CD14-positive monocyte (primary cell): ENCODE results near the gene AP1B1. TPM values are rescaled to one million over a fixed set of nuclear protein-coding genes. Genes with fewer than 3 reads are reported as not detected.
"Not testable (repeated sequence)": the region's sequence is repeated elsewhere in the genome, so short reads cannot be mapped to it uniquely, and the experiment has no call there.

Experiments
- DNase-seq, 3 donors: peaks; one replicate each; pipeline ENCODE4 v3.0.0-alpha.2; 2011 to 2022
- H2AFZ ChIP-seq: 2 replicates; pipeline ENCODE4 v1.6.0; 2012; ENCODE audit warnings: mild to moderate bottlenecking, low read depth, low read length, inconsistent platforms; ENCODE audit not compliant: insufficient read depth, poor library complexity, severe bottlenecking
- H3K27ac ChIP-seq, 2 donors: 1 replicate in 1 of 2; 2 replicates in 1 of 2; pipeline ENCODE4 v1.5.1; 2012 to 2013; ENCODE audit warnings: low read length in 2 of 2, control low read depth in 1 of 2, inconsistent platforms in 1 of 2, low read depth in 1 of 2, mild to moderate bottlenecking in 1 of 2
- H3K27me3 ChIP-seq, 2 donors: one replicate each; pipeline versions ENCODE4 v1.6.0 to v1.6.1; 2011 to 2013; ENCODE audit warnings: low read length in 2 of 2; ENCODE audit not compliant: control insufficient read depth in 2 of 2, insufficient read depth in 2 of 2
- H3K36me3 ChIP-seq, 2 donors: replicated peaks in 1 of 2; 1 replicate in 1 of 2; 2 replicates in 1 of 2; pipeline versions ENCODE4 v1.5.1 to v1.6.1; 2012 to 2013; ENCODE audit warnings: low read length in 2 of 2, control low read depth in 1 of 2, inconsistent platforms in 1 of 2, mild to moderate bottlenecking in 1 of 2; ENCODE audit not compliant: insufficient read depth in 2 of 2, control insufficient read depth in 1 of 2
- H3K4me1 ChIP-seq, 2 donors: 1 replicate in 1 of 2; 2 replicates in 1 of 2; pipeline versions ENCODE4 v1.5.1 to v1.6.1; 2012 to 2013; ENCODE audit warnings: low read length in 2 of 2, control low read depth in 1 of 2, inconsistent platforms in 1 of 2, mild to moderate bottlenecking in 1 of 2, moderate library complexity in 1 of 2; ENCODE audit not compliant: insufficient read depth in 2 of 2, control insufficient read depth in 1 of 2
- H3K4me2 ChIP-seq: replicated peaks from 2 replicates; pipeline ENCODE3; 2012; ENCODE audit warnings: low read length, moderate library complexity, mild to moderate bottlenecking; ENCODE audit not compliant: poor library complexity, severe bottlenecking; ENCODE audit errors: extremely low read depth
- H3K4me3 ChIP-seq, 3 experiments: fragments of 200-600 bp in 1 of 3; sonication (generic) in 1 of 3; replicated peaks in 1 of 3; 1 replicate in 2 of 3; 2 replicates in 1 of 3; pipeline ENCODE4 v1.5.1; 2011 to 2013; ENCODE audit warnings: low read length in 3 of 3, mild to moderate bottlenecking in 3 of 3, control low read depth in 2 of 3, low read depth in 2 of 3, inconsistent platforms in 1 of 3, moderate library complexity in 1 of 3
- H3K79me2 ChIP-seq: 2 replicates; pipeline ENCODE4 v1.6.0; 2012; ENCODE audit warnings: mild to moderate bottlenecking, control low read depth, inconsistent platforms, low read length, moderate library complexity; ENCODE audit not compliant: insufficient read depth
- H3K9ac ChIP-seq: 2 replicates; pipeline ENCODE4 v1.6.0; 2017; ENCODE audit warnings: low read length, mild to moderate bottlenecking; ENCODE audit not compliant: insufficient read depth, poor library complexity, severe bottlenecking
- H3K9me3 ChIP-seq, 2 donors: replicated peaks in 1 of 2; 1 replicate in 1 of 2; 2 replicates in 1 of 2; pipeline versions ENCODE4 v1.5.1 to v1.6.1; 2012 to 2013; ENCODE audit warnings: low read length in 2 of 2, control low read depth in 1 of 2; ENCODE audit not compliant: control insufficient read depth in 1 of 2, insufficient read depth in 1 of 2
- H4K20me1 ChIP-seq: 2 replicates; pipeline ENCODE4 v1.6.0; 2012; ENCODE audit warnings: mild to moderate bottlenecking, low read length, control low read depth, moderate library complexity; ENCODE audit not compliant: insufficient read depth
- H3K27ac Mint-ChIP-seq, 7 donors: one replicate each; pipeline ENCODE4 v1.8.0; 2020; ENCODE audit warnings: mild to moderate bottlenecking in 7 of 7, mixed read lengths in 7 of 7, moderate library complexity in 6 of 7, inconsistent platforms in 2 of 7
- H3K27me3 Mint-ChIP-seq, 3 donors: one replicate each; pipeline ENCODE4 v1.8.0; 2021 to 2022; ENCODE audit warnings: low read depth in 3 of 3, mild to moderate bottlenecking in 3 of 3, mixed read lengths in 3 of 3, moderate library complexity in 3 of 3, inconsistent platforms in 1 of 3
- H3K36me3 Mint-ChIP-seq, 2 donors: one replicate each; pipeline ENCODE4 v1.8.0; 2020; ENCODE audit warnings: mixed read lengths in 2 of 2, inconsistent platforms in 1 of 2, mild to moderate bottlenecking in 1 of 2
- H3K4me1 Mint-ChIP-seq: one replicate; pipeline ENCODE4 v1.8.0; 2020; ENCODE audit warnings: mild to moderate bottlenecking, mixed read lengths
- H3K4me3 Mint-ChIP-seq, 2 donors: one replicate each; pipeline ENCODE4 v1.8.0; 2020; ENCODE audit warnings: mild to moderate bottlenecking in 2 of 2, mixed read lengths in 2 of 2, moderate library complexity in 1 of 2
- H3K9me3 Mint-ChIP-seq, 7 donors: one replicate each; pipeline ENCODE4 v1.8.0; 2020 to 2022; ENCODE audit warnings: mixed read lengths in 7 of 7, mild to moderate bottlenecking in 6 of 7, moderate library complexity in 6 of 7, inconsistent platforms in 2 of 7
- WGBS: methylation state at CpG from one replicate; pipeline ENCODE4 v1.1.5; 2013; ENCODE audit warnings: missing lambda C conversion rate; ENCODE audit not compliant: insufficient coverage; 5-methylcytosine and 5-hydroxymethylcytosine counted together
- intact Hi-C, 2 donors: fragments of 100-400 bp; cut with micrococcal nuclease; formaldehyde crosslinking; loops; one replicate each; pipeline versions ENCODE4 v1.15.0 to v1.15.1; 2023
- polyA plus RNA-seq, 3 donors: library from polyadenylated mRNA; depleted of rRNA in 1 of 3; unstranded in 2 of 3; stranded (reverse) in 1 of 3; fragments of 300-500 nt in 2 of 3; fragments of >200 nt in 1 of 3; fragmentation: Illumina TruSeq in 2 of 3; gene quantifications; 1 replicate in 2 of 3; 2 replicates in 1 of 3; pipeline ENCODE4 v1.2.3, GENCODE V29; 2012 to 2021
- TF ChIP-seq, protein P1 (sequence below): fragments of 200-600 bp; IDR thresholded peaks from one replicate; pipeline ENCODE4 v1.8.0; 2022; ENCODE audit warnings: antibody characterized with exemption, mild to moderate bottlenecking

The AP1B1 gene
- polyA plus RNA-seq, 3 donors = 29.0 to 102 (median 40.3) TPM

DNA sequence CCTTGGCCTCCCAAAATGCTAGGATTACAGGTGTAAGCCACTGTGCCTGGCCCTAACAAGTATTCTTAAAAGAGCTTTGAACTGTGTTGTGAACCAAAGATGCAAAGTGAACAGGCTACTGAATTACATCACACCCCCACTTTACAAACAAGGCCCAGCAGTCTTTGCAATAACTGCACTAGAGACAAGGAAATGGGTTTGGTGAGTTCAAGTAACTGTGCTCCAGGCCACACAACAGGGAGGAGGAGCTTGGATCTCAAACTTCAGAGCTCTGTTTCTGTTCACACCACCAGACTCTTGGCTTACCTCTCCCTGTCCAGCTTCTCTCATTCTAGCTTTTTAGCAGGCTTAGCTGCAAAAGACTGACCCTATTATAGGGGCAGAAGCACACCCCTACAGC is 42.4 kb downstream of the AP1B1 start:
- TF ChIP-seq, protein P1, sequence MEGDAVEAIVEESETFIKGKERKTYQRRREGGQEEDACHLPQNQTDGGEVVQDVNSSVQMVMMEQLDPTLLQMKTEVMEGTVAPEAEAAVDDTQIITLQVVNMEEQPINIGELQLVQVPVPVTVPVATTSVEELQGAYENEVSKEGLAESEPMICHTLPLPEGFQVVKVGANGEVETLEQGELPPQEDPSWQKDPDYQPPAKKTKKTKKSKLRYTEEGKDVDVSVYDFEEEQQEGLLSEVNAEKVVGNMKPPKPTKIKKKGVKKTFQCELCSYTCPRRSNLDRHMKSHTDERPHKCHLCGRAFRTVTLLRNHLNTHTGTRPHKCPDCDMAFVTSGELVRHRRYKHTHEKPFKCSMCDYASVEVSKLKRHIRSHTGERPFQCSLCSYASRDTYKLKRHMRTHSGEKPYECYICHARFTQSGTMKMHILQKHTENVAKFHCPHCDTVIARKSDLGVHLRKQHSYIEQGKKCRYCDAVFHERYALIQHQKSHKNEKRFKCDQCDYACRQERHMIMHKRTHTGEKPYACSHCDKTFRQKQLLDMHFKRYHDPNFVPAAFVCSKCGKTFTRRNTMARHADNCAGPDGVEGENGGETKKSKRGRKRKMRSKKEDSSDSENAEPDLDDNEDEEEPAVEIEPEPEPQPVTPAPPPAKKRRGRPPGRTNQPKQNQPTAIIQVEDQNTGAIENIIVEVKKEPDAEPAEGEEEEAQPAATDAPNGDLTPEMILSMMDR = no peak
- Histone ChIP-seq H3K4me3 (no peak overlapping the region), H2AFZ (no peak overlapping the region), H3K27ac (no peak overlapping the region), H3K4me2 (no peak overlapping the region), H3K9me3 (no peaks in the 10 kb centered on the region), H3K4me1 (no peaks in the 10 kb centered on the region), H3K27me3 (no peaks in the 10 kb centered on the region), H4K20me1 (peaks cover 53% of the 10 kb centered on the region), H3K36me3 (peaks cover 91 to 100% of the 10 kb centered on the region in 2 donors), H3K79me2 (no peaks in the 10 kb centered on the region), H3K9ac (no peak overlapping the region)
- H3K27me3 Mint-ChIP-seq = peaks cover 0 to 1% (median 0%) of the 10 kb centered on the region in 3 donors
- no peaks in the 10 kb centered on the region for H3K4me1 Mint-ChIP-seq
- DNase-seq = no peak
- H3K9me3 Mint-ChIP-seq = no peaks in the 10 kb centered on the region
- H3K27ac Mint-ChIP-seq = peak overlapping the region in 1 of 7 donors; percentile 58
- peaks cover 95 to 100% of the 10 kb centered on the region in 2 donors for H3K36me3 Mint-ChIP-seq
- intact Hi-C loops = no loop called here
- H3K4me3 Mint-ChIP-seq = no peak overlapping the region

DNA sequence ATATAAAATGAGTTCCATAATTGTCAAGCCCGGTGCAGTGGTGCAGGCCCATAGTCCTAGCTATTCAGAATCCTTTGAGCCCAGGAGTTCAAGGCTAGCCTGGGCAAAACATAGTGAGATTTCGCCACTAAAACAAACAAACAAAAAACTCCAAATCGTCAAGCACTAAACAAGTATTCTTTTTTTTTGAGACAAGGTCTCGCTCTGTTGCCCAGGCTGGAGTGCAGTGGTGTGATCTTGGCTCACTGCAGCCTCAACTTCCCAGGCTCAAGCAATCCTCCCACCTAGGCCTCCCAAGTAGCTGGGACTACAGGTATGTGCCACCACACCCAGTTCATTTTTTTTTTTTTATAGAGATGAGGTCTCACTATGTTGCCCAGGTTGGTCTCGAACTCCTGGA is 43.5 kb downstream of the AP1B1 start:
- H3K4me1 Mint-ChIP-seq, H3K4me2 ChIP-seq, H3K4me3 Mint-ChIP-seq, H2AFZ ChIP-seq, H3K9me3 Mint-ChIP-seq, H3K27me3 Mint-ChIP-seq, H3K9me3 ChIP-seq, H3K79me2 ChIP-seq, H3K4me1 ChIP-seq, H3K9ac ChIP-seq, H3K27me3 ChIP-seq, H3K27ac ChIP-seq, intact Hi-C loops, DNase-seq, H3K4me3 ChIP-seq: not testable (repeated sequence)
- Mint-ChIP-seq H3K27ac (peak overlapping the region in 3 of 7 donors; percentile 13 to 53 (median 42)), H3K36me3 (peaks cover 94 to 100% of the 10 kb centered on the region in 2 donors)
- peaks cover 91 to 100% of the 10 kb centered on the region in 2 donors for H3K36me3 ChIP-seq
- H4K20me1 ChIP-seq = peaks cover 49% of the 10 kb centered on the region
- 100% methylated on average over 1 of the region's 5 CpGs for WGBS
